NB4 (cell line): ENCODE data around the gene GNG2.

Source experiments
- CTCF ChIP-seq: IDR thresholded peaks from one replicate; pipeline ENCODE4 v1.5.1; 2012; ENCODE audit warnings: low read depth, low read length
- POLR2A ChIP-seq: IDR thresholded peaks from 2 replicates; pipeline ENCODE4 v1.6.1; 2011; ENCODE audit warnings: mild to moderate bottlenecking; ENCODE audit not compliant: insufficient read length; ENCODE audit errors: extremely low read depth

- TF ChIP-seq CTCF = no peak
- TF ChIP-seq POLR2A = no peak
Measured at GRCh38 chr14:52011523-52011922, 151.1 kb downstream of the GNG2 start.
